ENCODE measurements around the gene EPS8L1.
"Not testable (repeated sequence)": the region's sequence is repeated elsewhere in the genome, so short reads cannot be mapped to it uniquely, and the experiment has no call there.

GRCh38 chr19:55037603-55038002, 38.1 kb upstream of the EPS8L1 start:
- TF ChIP-seq CTCF, POLR2A, POLR2AphosphoS5 (IDR thresholded peaks at IDR 0.05): not testable (repeated sequence)
